Measurements from ENCODE around the gene PUS1.

The PUS1 gene

GRCh38 chr12:131918311-131919050, 10.6 kb upstream of the PUS1 start:
- Histone ChIP-seq H3K27me3 (ENCODE audit: insufficient read depth, low read length) (no peaks in the 10 kb centered on the region), H3K9ac (ENCODE audit: low read depth, low read length) (no peak overlapping the region), H3K27ac (ENCODE audit: low read depth, low read length) (no peak overlapping the region), H3K4me3 (ENCODE audit: low read length) (no peak overlapping the region), H3K36me3 (ENCODE audit: insufficient read depth, low read length) (peaks cover 68% of the 10 kb centered on the region), H3K9me3 (ENCODE audit: insufficient read depth, low read depth, low read length) (no peaks in the 10 kb centered on the region), H3K4me1 (ENCODE audit: insufficient read depth, low read length) (no peaks in the 10 kb centered on the region)
- 89% methylated on average over 20 of the region's 20 CpGs for WGBS

- no peaks in the 10 kb centered on the region for H3K9me3 ChIP-seq (ENCODE audit: insufficient read depth, low read depth, low read length)
- peaks cover 64% of the 10 kb centered on the region for H3K36me3 ChIP-seq (ENCODE audit: insufficient read depth, low read length)
- no peak overlapping the region for H3K27ac ChIP-seq (ENCODE audit: low read depth, low read length)
- no peaks in the 10 kb centered on the region for H3K4me1 ChIP-seq (ENCODE audit: insufficient read depth, low read length)
- 95% methylated on average over 19 of the region's 19 CpGs for WGBS
- no peak overlapping the region for H3K9ac ChIP-seq (ENCODE audit: low read depth, low read length)
- H3K27me3 ChIP-seq (ENCODE audit: insufficient read depth, low read length): no peaks in the 10 kb centered on the region
- no peak overlapping the region for H3K4me3 ChIP-seq (ENCODE audit: low read length)
These were observed 10.1 kb upstream of the PUS1 start for GRCh38 chr12:131919051-131919347.

GRCh38 chr12:131919366-131920156, 9.5 kb upstream of the PUS1 start:
- H3K9ac ChIP-seq (ENCODE audit: low read depth, low read length): no peak overlapping the region
- peaks cover 58% of the 10 kb centered on the region for H3K36me3 ChIP-seq (ENCODE audit: insufficient read depth, low read length)
- no peak overlapping the region for H3K27ac ChIP-seq (ENCODE audit: low read depth, low read length)
- no peak overlapping the region for H3K4me3 ChIP-seq (ENCODE audit: low read length)
- 96% methylated on average over 37 of the region's 37 CpGs for WGBS
- no peaks in the 10 kb centered on the region for H3K9me3 ChIP-seq (ENCODE audit: insufficient read depth, low read depth, low read length)
- no peaks in the 10 kb centered on the region for H3K4me1 ChIP-seq (ENCODE audit: insufficient read depth, low read length)
- no peaks in the 10 kb centered on the region for H3K27me3 ChIP-seq (ENCODE audit: insufficient read depth, low read length)

GRCh38 chr12:131920157-131920508, 8.9 kb upstream of the PUS1 start:
- Histone ChIP-seq H3K27ac (ENCODE audit: low read depth, low read length) (no peak overlapping the region), H3K36me3 (ENCODE audit: insufficient read depth, low read length) (peaks cover 52% of the 10 kb centered on the region), H3K4me1 (ENCODE audit: insufficient read depth, low read length) (no peaks in the 10 kb centered on the region), H3K4me3 (ENCODE audit: low read length) (no peak overlapping the region), H3K9ac (ENCODE audit: low read depth, low read length) (no peak overlapping the region), H3K9me3 (ENCODE audit: insufficient read depth, low read depth, low read length) (no peaks in the 10 kb centered on the region), H3K27me3 (ENCODE audit: insufficient read depth, low read length) (no peaks in the 10 kb centered on the region)
- WGBS: 96% methylated on average over 14 of the region's 14 CpGs

GRCh38 chr12:131920902-131921840, 7.9 kb upstream of the PUS1 start:
- WGBS: 95% methylated on average over 35 of the region's 35 CpGs
- no peaks in the 10 kb centered on the region for H3K4me1 ChIP-seq (ENCODE audit: insufficient read depth, low read length)
- no peak overlapping the region for H3K27ac ChIP-seq (ENCODE audit: low read depth, low read length)
- no peaks in the 10 kb centered on the region for H3K9me3 ChIP-seq (ENCODE audit: insufficient read depth, low read depth, low read length)
- peaks cover 42% of the 10 kb centered on the region for H3K36me3 ChIP-seq (ENCODE audit: insufficient read depth, low read length)
- no peaks in the 10 kb centered on the region for H3K27me3 ChIP-seq (ENCODE audit: insufficient read depth, low read length)
- H3K9ac ChIP-seq (ENCODE audit: low read depth, low read length): no peak overlapping the region
- H3K4me3 ChIP-seq (ENCODE audit: low read length): no peak overlapping the region

GRCh38 chr12:131921866-131922769, 7.0 kb upstream of the PUS1 start:
- Histone ChIP-seq H3K9ac (ENCODE audit: low read depth, low read length) (no peak overlapping the region), H3K4me3 (ENCODE audit: low read length) (no peak overlapping the region), H3K27me3 (ENCODE audit: insufficient read depth, low read length) (no peaks in the 10 kb centered on the region), H3K27ac (ENCODE audit: low read depth, low read length) (no peak overlapping the region), H3K4me1 (ENCODE audit: insufficient read depth, low read length) (no peaks in the 10 kb centered on the region), H3K36me3 (ENCODE audit: insufficient read depth, low read length) (peaks cover 37% of the 10 kb centered on the region), H3K9me3 (ENCODE audit: insufficient read depth, low read depth, low read length) (0 out of 2 replicates have a peak, but pooled peaks cover under 1% of the 10 kb centered on the region)
- 95% methylated on average over 29 of the region's 29 CpGs for WGBS

- Histone ChIP-seq H3K36me3 (ENCODE audit: insufficient read depth, low read length) (peaks cover 34% of the 10 kb centered on the region), H3K9ac (ENCODE audit: low read depth, low read length) (no peak overlapping the region), H3K4me1 (ENCODE audit: insufficient read depth, low read length) (no peaks in the 10 kb centered on the region), H3K9me3 (ENCODE audit: insufficient read depth, low read depth, low read length) (0 out of 2 replicates have a peak, but pooled peaks cover 3% of the 10 kb centered on the region), H3K27ac (ENCODE audit: low read depth, low read length) (no peak overlapping the region), H3K27me3 (ENCODE audit: insufficient read depth, low read length) (no peaks in the 10 kb centered on the region), H3K4me3 (ENCODE audit: low read length) (no peak overlapping the region)
- 96% methylated on average over 13 of the region's 13 CpGs for WGBS
These were observed 6.3 kb upstream of the PUS1 start for GRCh38 chr12:131922772-131923171.

GRCh38 chr12:131923260-131923659, 5.8 kb upstream of the PUS1 start:
- 0 out of 2 replicates have a peak, but pooled peaks cover 3% of the 10 kb centered on the region for H3K9me3 ChIP-seq (ENCODE audit: insufficient read depth, low read depth, low read length)
- 92% methylated on average over 11 of the region's 11 CpGs for WGBS
- H3K9ac ChIP-seq (ENCODE audit: low read depth, low read length): no peak overlapping the region
- peaks cover 34% of the 10 kb centered on the region for H3K36me3 ChIP-seq (ENCODE audit: insufficient read depth, low read length)
- H3K27ac ChIP-seq (ENCODE audit: low read depth, low read length): no peak overlapping the region
- no peak overlapping the region for H3K4me3 ChIP-seq (ENCODE audit: low read length)
- no peaks in the 10 kb centered on the region for H3K4me1 ChIP-seq (ENCODE audit: insufficient read depth, low read length)
- no peaks in the 10 kb centered on the region for H3K27me3 ChIP-seq (ENCODE audit: insufficient read depth, low read length)

GRCh38 chr12:131927110-131928079, 1.7 kb upstream of the PUS1 start:
- no peak overlapping the region; the same call in 1 of the 2 replicates for H3K4me3 ChIP-seq (ENCODE audit: low read length)
- peaks cover 23% of the 10 kb centered on the region for H3K36me3 ChIP-seq (ENCODE audit: insufficient read depth, low read length)
- H3K9me3 ChIP-seq (ENCODE audit: insufficient read depth, low read depth, low read length): 0 out of 2 replicates have a peak, but pooled peaks cover 3% of the 10 kb centered on the region
- no peak overlapping the region for H3K9ac ChIP-seq (ENCODE audit: low read depth, low read length)
- no peak overlapping the region for H3K27ac ChIP-seq (ENCODE audit: low read depth, low read length)
- 76% methylated on average over 23 of the region's 24 CpGs for WGBS
- no peaks in the 10 kb centered on the region for H3K27me3 ChIP-seq (ENCODE audit: insufficient read depth, low read length)
- no peaks in the 10 kb centered on the region for H3K4me1 ChIP-seq (ENCODE audit: insufficient read depth, low read length)
